RWPE1 (cell line): Measurements from ENCODE around the gene NPEPPS.

Source experiments
- CTCF ChIA-PET: fragments of 350-600 bp; sonication (Branson Sonifier 250); formaldehyde crosslinking; extraction: SDS; loops from one replicate; lab custom pipeline; 2021; lab: Yijun Ruan, JAX
- POLR2A ChIA-PET: fragments of 400-600 bp; formaldehyde crosslinking; extraction: SDS; loops from one replicate; lab custom pipeline; 2020; ENCODE audit warnings: antibody characterized with exemption; ENCODE audit not compliant: low non-redundant PET; lab: Yijun Ruan, JAX
- DNase-seq: peaks from one replicate; pipeline ENCODE4 v3.0.0; 2012; ENCODE audit warnings: low spot score
- H3K27ac ChIP-seq: fragments of 450-650 bp; 2 replicates; pipeline ENCODE4 v1.5.1; 2017
- TF ChIP-seq, protein P1 (sequence below): fragments of 450-650 bp; conservative IDR thresholded peaks from 2 replicates; pipeline ENCODE4 v1.5.1; 2017; ENCODE audit warnings: low read depth, mild to moderate bottlenecking

NPEPPS gene

GRCh38 chr17:47634870-47635269, 104.0 kb downstream of the NPEPPS start:
- CTCF ChIA-PET: interaction anchor here (1.2 kb wide), 1 partner anchor 19 kb away, joined by 3 read pairs; no protein-coding TSS in a partner anchor
- H3K27ac ChIP-seq: peak overlapping the region; percentile 50
- POLR2A ChIA-PET: no interaction called here
- TF ChIP-seq, protein P1, sequence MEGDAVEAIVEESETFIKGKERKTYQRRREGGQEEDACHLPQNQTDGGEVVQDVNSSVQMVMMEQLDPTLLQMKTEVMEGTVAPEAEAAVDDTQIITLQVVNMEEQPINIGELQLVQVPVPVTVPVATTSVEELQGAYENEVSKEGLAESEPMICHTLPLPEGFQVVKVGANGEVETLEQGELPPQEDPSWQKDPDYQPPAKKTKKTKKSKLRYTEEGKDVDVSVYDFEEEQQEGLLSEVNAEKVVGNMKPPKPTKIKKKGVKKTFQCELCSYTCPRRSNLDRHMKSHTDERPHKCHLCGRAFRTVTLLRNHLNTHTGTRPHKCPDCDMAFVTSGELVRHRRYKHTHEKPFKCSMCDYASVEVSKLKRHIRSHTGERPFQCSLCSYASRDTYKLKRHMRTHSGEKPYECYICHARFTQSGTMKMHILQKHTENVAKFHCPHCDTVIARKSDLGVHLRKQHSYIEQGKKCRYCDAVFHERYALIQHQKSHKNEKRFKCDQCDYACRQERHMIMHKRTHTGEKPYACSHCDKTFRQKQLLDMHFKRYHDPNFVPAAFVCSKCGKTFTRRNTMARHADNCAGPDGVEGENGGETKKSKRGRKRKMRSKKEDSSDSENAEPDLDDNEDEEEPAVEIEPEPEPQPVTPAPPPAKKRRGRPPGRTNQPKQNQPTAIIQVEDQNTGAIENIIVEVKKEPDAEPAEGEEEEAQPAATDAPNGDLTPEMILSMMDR: no peak
- DNase-seq: no peak

GRCh38 chr17:47635734-47636133, 104.8 kb downstream of the NPEPPS start:
- ChIA-PET POLR2A (no interaction called here), CTCF (interaction anchor here (1.0 to 1.7 kb wide), 2 partner anchors 20 to 83 kb away, joined by 3 to 9 read pairs; no protein-coding TSS in a partner anchor)
- no peak for DNase-seq
- TF ChIP-seq, protein P1: no peak
- H3K27ac ChIP-seq: no peak overlapping the region

- CTCF ChIA-PET: interaction anchor here (1.0 to 1.7 kb wide), 2 partner anchors 21 to 82 kb away, joined by 3 to 9 read pairs; no protein-coding TSS in a partner anchor
- H3K27ac ChIP-seq: no peak overlapping the region
- no peak for DNase-seq
- TF ChIP-seq, protein P1: no peak
- POLR2A ChIA-PET: no interaction called here
Measured at GRCh38 chr17:47636273-47637030, 105.5 kb downstream of the NPEPPS start.

GRCh38 chr17:47638903-47639302, 108.0 kb downstream of the NPEPPS start:
- no peak for DNase-seq
- TF ChIP-seq, protein P1: no peak
- ChIA-PET CTCF (no interaction called here), POLR2A (no interaction called here)
- H3K27ac ChIP-seq: no peak overlapping the region

GRCh38 chr17:47640076-47640475, 109.2 kb downstream of the NPEPPS start:
- ChIA-PET POLR2A (no interaction called here), CTCF (interaction anchor here (0.6 to 0.7 kb wide), 2 partner anchors 9 to 399 kb away, joined by 3 read pairs; no protein-coding TSS in a partner anchor)
- no peak for DNase-seq
- no peak overlapping the region for H3K27ac ChIP-seq
- TF ChIP-seq, protein P1: no peak

DNA sequence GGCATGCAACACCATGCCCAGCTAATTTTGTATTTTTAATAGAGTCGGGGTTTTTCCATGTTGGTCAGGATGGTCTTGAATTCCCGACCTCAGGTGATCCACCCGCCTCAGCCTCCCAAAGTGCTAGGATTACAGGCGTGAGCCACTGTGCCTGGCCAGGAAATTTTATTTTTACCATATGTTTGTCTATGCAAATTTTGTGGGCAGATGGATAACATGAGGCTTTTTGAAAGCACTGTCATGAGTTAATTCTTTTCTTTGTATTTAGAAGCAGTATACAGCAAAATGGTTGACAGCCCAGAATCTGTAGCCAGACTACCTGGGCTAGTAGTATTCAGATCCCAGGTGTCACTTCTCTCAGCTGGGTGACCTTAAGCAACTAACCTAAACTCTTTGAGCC, 110.3 kb downstream of the NPEPPS start:
- POLR2A ChIA-PET: no interaction called here

More for the DNA sequence above, 110.3 kb downstream of the NPEPPS start:
- no peak for DNase-seq
- CTCF ChIA-PET: no interaction called here
- TF ChIP-seq, protein P1: no peak
- H3K27ac ChIP-seq: no peak overlapping the region
